Activated T-helper 17 cell treated with anti-CD3 and anti-CD28 coated beads, Interleukin-2, amount 50 U/mL, for 72 hours (primary cell): Measurements from ENCODE around the gene ZNF513. TPM values are rescaled to one million over a fixed set of nuclear protein-coding genes. Genes with fewer than 3 reads are reported as not detected.

Experiments used
- ATAC-seq: fragments of 150-1000 bp; cut with Tn5 transposase; replicated peaks from 2 replicates; pipeline ENCODE4 v1.10.0; 2021; ENCODE audit warnings: mild to moderate bottlenecking, moderate library complexity
- H3K27ac Mint-ChIP-seq: one replicate; pipeline ENCODE4 v1.8.0; 2022; ENCODE audit warnings: mixed read lengths
- H3K27me3 Mint-ChIP-seq: one replicate; pipeline ENCODE4 v1.8.0; 2022; ENCODE audit warnings: mixed read lengths
- H3K36me3 Mint-ChIP-seq: one replicate; pipeline ENCODE4 v1.8.0; 2022; ENCODE audit warnings: low read depth, mild to moderate bottlenecking, mixed read lengths
- H3K4me1 Mint-ChIP-seq: one replicate; pipeline ENCODE4 v1.8.0; 2022; ENCODE audit warnings: mixed read lengths
- H3K4me3 Mint-ChIP-seq: one replicate; pipeline ENCODE4 v1.8.0; 2022; ENCODE audit warnings: mild to moderate bottlenecking, mixed read lengths
- H3K9me3 Mint-ChIP-seq: one replicate; pipeline ENCODE4 v1.8.0; 2022; ENCODE audit warnings: mixed read lengths
- total RNA-seq, 2 donors: library from RNA; stranded (reverse); gene quantifications; one replicate each; pipeline ENCODE4 v1.2.3, GENCODE V29; 2022

The ZNF513 gene
- total RNA-seq, 2 donors from 2014 or later = 10.8 to 16.2 TPM

DNA sequence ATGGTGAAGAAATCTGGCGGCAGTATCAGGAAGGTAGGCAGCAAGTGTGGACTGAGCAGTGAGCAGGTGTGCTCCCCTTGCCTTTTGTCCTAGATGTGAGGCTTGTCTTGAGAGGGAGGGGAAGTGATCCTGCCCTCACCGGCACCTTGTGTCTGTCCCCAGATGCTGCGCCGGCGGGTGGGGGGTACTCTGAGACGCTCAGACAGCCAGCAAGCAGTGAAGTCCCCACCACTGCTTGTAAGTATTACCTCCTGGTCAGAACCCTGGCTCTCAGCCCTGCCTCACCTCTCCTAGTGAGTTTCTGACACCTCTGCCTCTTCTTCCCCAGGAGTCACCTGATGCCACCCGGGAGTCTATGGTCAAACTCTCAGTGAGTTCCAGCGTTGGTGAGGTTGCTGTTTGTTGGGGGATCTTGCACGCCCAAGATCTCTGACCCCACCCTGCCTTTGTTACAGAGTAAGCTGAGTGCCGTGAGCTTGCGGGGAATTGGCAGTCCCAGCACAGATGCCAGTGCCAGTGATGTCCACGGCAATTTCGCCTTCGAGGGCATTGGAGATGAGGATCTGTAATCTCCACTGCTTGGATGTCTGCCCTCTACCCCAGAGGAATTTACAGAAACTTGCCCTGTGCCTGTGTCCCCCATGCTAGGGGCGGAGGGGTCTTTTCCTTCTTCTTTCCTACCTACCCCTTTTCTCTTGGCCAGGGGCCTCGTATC is 4.2 kb downstream of the ZNF513 start:
- no peak overlapping the region for H3K4me3 Mint-ChIP-seq
- ATAC-seq = no peak
- H3K36me3 Mint-ChIP-seq = peaks cover 99% of the 10 kb centered on the region
- peaks cover 25% of the 10 kb centered on the region for H3K4me1 Mint-ChIP-seq
- no peaks in the 10 kb centered on the region for H3K27me3 Mint-ChIP-seq
- H3K9me3 Mint-ChIP-seq = no peaks in the 10 kb centered on the region
- H3K27ac Mint-ChIP-seq = no peak overlapping the region

DNA sequence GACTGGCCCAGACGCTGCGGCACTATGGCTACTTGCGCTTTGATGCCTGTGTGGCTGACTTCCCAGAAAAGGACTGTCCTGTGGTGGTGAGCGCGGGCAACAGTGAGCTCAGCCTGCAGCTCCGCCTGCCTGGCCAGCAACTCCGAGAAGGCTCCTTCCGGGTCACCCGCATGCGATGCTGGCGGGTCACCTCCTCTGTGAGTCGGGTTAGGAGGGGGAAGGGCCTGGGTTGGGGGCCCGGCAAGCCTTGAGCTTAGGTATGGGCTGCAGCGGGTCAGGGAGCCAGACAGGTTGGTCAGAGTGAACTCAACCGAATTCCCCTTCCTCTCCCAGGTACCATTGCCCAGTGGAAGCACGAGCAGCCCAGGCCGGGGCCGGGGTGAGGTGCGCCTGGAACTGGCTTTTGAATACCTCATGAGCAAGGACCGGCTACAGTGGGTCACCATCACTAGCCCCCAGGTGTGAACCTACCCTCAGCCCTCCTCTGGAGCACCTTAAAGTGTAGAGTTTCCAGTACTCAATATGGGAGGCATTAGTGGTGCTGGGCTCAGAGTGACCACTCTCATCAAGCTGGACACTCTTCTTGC is 4.9 kb downstream of the ZNF513 start:
- H3K4me3 Mint-ChIP-seq = no peak overlapping the region
- H3K36me3 Mint-ChIP-seq = peaks cover 97% of the 10 kb centered on the region

GRCh38 chr2:27373567-27373966 is 7.0 kb downstream of the ZNF513 start:
- Mint-ChIP-seq H3K36me3 (peaks cover 94% of the 10 kb centered on the region), H3K4me1 (peaks cover 26% of the 10 kb centered on the region), H3K27ac (no peak overlapping the region), H3K4me3 (no peak overlapping the region), H3K27me3 (no peaks in the 10 kb centered on the region), H3K9me3 (no peaks in the 10 kb centered on the region)
- ATAC-seq = no peak

More for the DNA sequence above, 4.9 kb downstream of the ZNF513 start:
- Mint-ChIP-seq H3K4me1 (peaks cover 23% of the 10 kb centered on the region), H3K27me3 (no peaks in the 10 kb centered on the region), H3K9me3 (no peaks in the 10 kb centered on the region), H3K27ac (peak overlapping the region; percentile 41)
- ATAC-seq = no peak

DNA sequence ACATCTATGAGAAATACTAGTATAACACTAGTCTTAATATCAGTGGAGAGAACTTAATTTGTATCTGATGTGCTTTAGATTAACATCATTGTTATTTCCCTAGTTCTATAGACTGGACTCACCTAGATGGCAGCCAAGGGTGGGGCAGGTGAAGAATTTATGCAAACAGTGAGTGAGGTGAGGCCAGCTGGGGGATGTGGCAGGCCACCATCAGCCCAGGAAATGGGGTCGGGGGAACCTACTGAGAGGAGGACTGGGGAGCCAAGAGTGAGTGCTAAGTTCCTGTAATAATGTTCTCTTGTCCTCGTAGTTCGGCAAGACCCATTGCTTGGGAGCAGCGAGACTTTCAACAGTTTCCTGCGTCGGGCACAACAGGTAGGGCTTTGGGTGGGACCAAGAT is 7.6 kb downstream of the ZNF513 start:
- Mint-ChIP-seq H3K27ac (peak overlapping the region; percentile 80), H3K36me3 (peaks cover 94% of the 10 kb centered on the region), H3K27me3 (no peaks in the 10 kb centered on the region), H3K4me1 (peaks cover 28% of the 10 kb centered on the region), H3K4me3 (peak overlapping the region; percentile 92), H3K9me3 (no peaks in the 10 kb centered on the region)
- ATAC-seq = no peak

DNA sequence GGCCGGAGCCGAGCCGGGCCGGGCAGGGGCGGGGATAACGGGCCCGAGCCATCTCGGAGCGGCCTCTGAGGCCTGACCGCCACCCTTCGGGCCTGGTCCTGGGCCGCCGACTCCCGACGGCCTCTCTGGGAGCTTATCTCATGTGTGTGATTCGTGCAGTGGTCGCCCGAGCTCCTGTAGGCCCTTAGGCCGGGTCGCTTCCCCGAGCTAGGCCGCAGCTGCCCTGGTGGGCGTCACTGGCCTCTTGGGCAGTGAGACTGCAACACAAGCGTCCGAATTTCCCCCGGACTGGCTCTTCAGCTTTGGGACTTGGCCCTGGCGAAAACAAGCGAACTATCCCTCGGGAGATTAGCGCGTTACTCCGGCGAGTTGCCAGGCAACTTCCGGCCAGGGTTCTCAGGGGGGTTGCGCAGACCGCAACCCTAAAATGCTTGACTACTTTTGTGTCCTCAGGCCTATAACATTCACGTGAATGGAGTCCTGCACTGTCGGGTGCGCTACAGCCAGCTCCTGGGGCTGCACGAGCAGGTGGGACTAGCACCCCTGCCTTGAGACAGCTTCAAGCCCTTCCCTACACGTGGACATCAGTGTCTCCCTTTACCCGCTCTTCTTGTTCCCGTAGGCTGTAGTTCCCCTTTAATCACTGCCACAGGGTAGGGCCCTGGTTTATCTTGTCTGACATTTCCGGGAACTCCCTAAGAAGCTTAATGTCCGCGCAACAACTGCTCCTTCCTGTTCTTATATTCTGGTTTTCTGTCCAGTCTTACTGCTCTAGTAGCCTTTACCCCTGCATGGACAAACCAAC is 9.5 kb downstream of the ZNF513 start:
- Mint-ChIP-seq H3K9me3 (no peaks in the 10 kb centered on the region), H3K27me3 (no peaks in the 10 kb centered on the region), H3K4me3 (peak overlapping the region; percentile 92), H3K36me3 (peaks cover 93% of the 10 kb centered on the region), H3K27ac (peak overlapping the region; percentile 90), H3K4me1 (peaks cover 28% of the 10 kb centered on the region)
- ATAC-seq = peak; percentile 12

- Mint-ChIP-seq H3K4me1 (peaks cover 28% of the 10 kb centered on the region), H3K9me3 (no peaks in the 10 kb centered on the region), H3K27me3 (no peaks in the 10 kb centered on the region), H3K4me3 (peak within 1 kb of the TSS; percentile 92), H3K27ac (peak within 1 kb of the TSS; percentile 90), H3K36me3 (peaks cover 92% of the 10 kb centered on the region)
- peak; percentile 96 for ATAC-seq
These were observed 10.3 kb downstream of the ZNF513 start, which contains the start of the genes EIF2B4 and SNX17 for GRCh38 chr2:27370026-27370815. TSS of gene EIF2B4 (minus strand) at chr2:27370338. CDS start at chr2:27370314, 24 bp downstream. TSS of gene SNX17 (plus strand) at chr2:27370616. CDS start at chr2:27370744, 128 bp downstream.

DNA sequence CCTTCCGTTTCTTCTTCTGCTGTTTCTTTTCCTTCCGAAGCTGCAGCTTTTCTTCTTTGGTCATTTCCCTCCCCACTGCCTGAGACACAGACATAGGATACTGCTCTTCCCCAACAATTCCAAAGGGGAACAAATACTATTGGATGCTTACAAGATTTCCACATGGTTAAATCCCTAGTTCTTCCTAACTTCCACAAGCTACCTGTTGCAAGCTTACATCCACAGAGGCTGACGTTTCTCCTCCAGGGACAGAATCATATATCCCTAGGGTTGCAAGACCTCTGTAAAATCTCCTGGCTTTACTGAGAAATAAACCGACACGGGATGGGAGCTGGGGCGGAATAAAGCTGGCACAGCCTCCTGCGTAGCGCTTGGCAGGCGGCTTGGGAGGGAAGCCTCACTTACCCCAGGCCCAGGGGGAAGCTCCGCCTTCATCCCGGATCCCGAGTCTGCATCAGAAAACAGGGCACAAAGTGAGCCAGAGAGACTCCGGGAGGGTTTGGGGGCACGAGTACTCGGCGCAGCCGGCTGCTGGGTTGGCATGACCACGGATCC is 11.0 kb downstream of the ZNF513 start:
- peak overlapping the region; percentile 92 for H3K4me3 Mint-ChIP-seq
- no peaks in the 10 kb centered on the region for H3K9me3 Mint-ChIP-seq
- peaks cover 28% of the 10 kb centered on the region for H3K4me1 Mint-ChIP-seq
- no peaks in the 10 kb centered on the region for H3K27me3 Mint-ChIP-seq
- H3K36me3 Mint-ChIP-seq = peaks cover 92% of the 10 kb centered on the region
- H3K27ac Mint-ChIP-seq = peak overlapping the region; percentile 90
- peak; percentile 23 for ATAC-seq

DNA sequence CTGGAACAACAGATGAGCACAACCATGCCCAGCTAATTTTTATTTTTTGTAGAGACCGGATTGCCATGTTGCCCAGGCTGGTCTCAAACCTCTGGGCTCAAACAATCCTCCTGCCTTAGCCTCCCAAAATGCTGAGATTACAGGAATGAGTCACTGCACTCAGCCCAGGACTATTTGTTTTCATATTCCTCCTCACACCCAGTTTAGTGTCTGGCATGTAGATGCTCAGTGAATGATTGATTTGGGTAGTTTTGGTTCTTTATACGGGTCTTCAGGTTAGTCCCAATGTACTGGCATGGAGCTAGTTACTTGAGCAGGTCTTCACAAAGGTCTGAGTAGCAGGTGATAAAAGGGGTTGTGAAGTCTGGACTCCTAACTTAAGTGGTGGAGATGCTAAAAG is 16.6 kb downstream of the ZNF513 start:
- Mint-ChIP-seq H3K4me1 (peaks cover 6% of the 10 kb centered on the region), H3K27me3 (no peaks in the 10 kb centered on the region), H3K9me3 (no peaks in the 10 kb centered on the region), H3K36me3 (peaks cover 62% of the 10 kb centered on the region), H3K4me3 (no peak overlapping the region), H3K27ac (no peak overlapping the region)
- peak; percentile 39 for ATAC-seq

DNA sequence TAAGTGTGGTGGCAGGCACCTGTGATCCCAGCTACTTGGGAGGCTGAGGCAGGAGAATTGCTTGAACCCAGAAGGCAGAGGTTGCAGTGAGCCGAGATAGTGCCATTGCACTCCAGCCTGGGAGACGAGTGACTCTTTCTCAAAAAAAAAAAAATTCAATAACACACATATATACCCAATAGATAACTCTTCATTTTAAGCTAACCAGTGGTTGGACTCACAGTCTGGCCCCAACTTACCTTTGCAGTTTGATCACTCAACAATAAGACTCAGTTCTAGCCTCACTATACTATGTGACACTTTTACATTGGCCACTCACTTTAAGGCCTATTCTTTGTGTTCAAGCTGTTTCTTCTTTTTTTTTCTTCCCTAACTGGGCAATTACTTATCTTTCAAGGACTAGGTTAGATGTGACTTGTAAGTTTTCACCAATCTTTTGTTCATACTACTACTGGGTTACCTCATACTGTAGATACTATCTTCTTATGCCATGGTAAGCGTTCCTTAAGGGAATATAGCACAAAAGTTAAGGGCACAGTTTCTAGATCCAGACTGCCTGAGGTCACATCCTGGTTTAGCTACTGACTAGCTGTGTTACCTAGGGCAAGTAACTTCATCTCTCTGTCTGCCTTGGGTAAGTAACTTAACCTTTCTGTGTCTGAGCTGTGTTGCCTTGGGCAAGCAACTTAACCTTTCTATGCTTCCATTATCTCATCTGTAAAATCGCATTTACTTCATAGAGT is 17.7 kb downstream of the ZNF513 start:
- H3K27ac Mint-ChIP-seq = peak overlapping the region; percentile 30

DNA sequence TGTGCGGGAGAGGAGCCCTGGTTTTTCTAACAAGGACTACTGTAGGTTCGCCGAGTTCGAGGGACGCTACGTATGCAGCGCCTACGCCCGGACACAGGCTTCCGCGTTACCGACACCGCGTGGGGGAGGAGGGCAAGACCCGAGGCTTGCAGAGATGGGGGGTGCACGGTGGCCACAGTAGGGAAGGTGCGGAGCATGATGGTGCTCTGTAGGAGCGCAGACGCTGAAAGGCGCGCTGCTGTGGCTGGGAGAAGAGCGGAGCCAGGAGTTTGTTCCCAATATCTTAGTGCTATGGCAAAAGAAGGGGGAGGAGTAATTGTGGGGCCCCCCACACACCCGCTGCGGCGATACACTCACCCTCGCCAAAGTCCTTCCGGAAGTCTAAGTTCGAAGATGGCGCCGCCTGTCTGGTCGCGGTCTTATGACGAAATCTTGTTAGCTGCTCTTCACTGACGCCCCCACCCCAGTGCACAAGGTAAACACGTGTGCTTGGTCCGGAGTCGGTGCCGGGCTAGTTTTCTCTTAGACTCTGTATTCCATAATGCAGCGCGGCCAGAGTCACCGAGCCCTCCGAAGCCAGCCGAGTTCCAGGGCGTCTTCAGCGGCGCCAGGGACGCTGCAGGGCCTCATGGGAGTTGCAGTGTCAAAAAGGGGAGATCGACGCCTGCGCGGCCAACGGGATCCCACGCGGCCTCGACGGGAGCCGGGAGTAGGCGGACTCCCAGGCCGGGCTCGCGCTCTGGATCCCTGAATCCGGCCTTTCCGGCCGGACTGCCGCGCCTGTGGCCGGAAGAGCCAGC is 24.0 kb downstream of the ZNF513 start, which contains the start of gene GTF3C2:
TSS of gene GTF3C2 (minus strand) at position 383 of the 800 bp plus-strand sequence. CDS start 13,210 bp downstream, outside the sequence.
- no peaks in the 10 kb centered on the region for H3K27me3 Mint-ChIP-seq
- H3K4me1 Mint-ChIP-seq = peaks cover 19% of the 10 kb centered on the region
- H3K4me3 Mint-ChIP-seq = peak within 1 kb of the TSS; percentile 95
- no peaks in the 10 kb centered on the region for H3K9me3 Mint-ChIP-seq
- peak within 1 kb of the TSS; percentile 97 for H3K27ac Mint-ChIP-seq
- ATAC-seq = peak; percentile 84
- H3K36me3 Mint-ChIP-seq = peaks cover 20% of the 10 kb centered on the region

More for the DNA sequence above, 17.7 kb downstream of the ZNF513 start:
- no peak overlapping the region for H3K4me3 Mint-ChIP-seq
- no peaks in the 10 kb centered on the region for H3K27me3 Mint-ChIP-seq
- peaks cover 59% of the 10 kb centered on the region for H3K36me3 Mint-ChIP-seq
- ATAC-seq = no peak
- H3K4me1 Mint-ChIP-seq = peaks cover 8% of the 10 kb centered on the region
- no peaks in the 10 kb centered on the region for H3K9me3 Mint-ChIP-seq

DNA sequence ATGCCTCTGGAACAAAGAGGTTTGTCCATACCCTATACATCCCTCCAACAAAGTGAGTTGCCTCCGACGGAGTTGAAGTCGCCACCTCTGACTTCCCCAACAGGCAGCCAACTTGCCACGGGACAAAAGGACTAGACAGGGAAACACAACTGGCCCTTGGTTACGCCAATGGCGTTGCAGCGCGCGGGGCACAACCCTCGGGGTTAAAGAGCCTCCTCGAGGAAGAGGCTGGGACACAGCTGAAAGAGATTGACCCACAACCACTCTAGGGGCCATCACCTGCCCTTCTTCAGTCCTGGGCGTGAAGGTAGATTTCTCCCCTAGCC is 24.5 kb downstream of the ZNF513 start:
- peak overlapping the region; percentile 95 for H3K4me3 Mint-ChIP-seq
- peaks cover 20% of the 10 kb centered on the region for H3K4me1 Mint-ChIP-seq
- peaks cover 20% of the 10 kb centered on the region for H3K36me3 Mint-ChIP-seq
- peak overlapping the region; percentile 97 for H3K27ac Mint-ChIP-seq
- ATAC-seq = peak; percentile 54
- H3K9me3 Mint-ChIP-seq = no peaks in the 10 kb centered on the region
- no peaks in the 10 kb centered on the region for H3K27me3 Mint-ChIP-seq

GRCh38 chr2:27354597-27354927 is 26.0 kb downstream of the ZNF513 start:
- no peaks in the 10 kb centered on the region for H3K27me3 Mint-ChIP-seq
- H3K4me1 Mint-ChIP-seq = peaks cover 25% of the 10 kb centered on the region
- ATAC-seq = no peak
- peaks cover 28% of the 10 kb centered on the region for H3K36me3 Mint-ChIP-seq
- peak overlapping the region; percentile 95 for H3K4me3 Mint-ChIP-seq
- no peak overlapping the region for H3K27ac Mint-ChIP-seq
- no peaks in the 10 kb centered on the region for H3K9me3 Mint-ChIP-seq
